Adipocyte (in vitro differentiated cells): ENCODE results near the gene PAX7.

ENCODE experiments used
- DNase-seq: peaks from one replicate; pipeline ENCODE4 v3.0.0-alpha.2; 2015; ENCODE audit warnings: low read depth
- H3K27me3 ChIP-seq: replicated peaks from 2 replicates; pipeline ENCODE4 v1.7.0; 2013; ENCODE audit warnings: mild to moderate bottlenecking, low read length, moderate library complexity; ENCODE audit not compliant: control insufficient read depth, insufficient read depth
- H3K36me3 ChIP-seq: 2 replicates; pipeline ENCODE4 v1.7.0; 2013; ENCODE audit warnings: low read length, mild to moderate bottlenecking, moderate library complexity; ENCODE audit not compliant: control insufficient read depth, insufficient read depth, severe bottlenecking
- H3K4me1 ChIP-seq: 2 replicates; pipeline ENCODE4 v1.7.0; 2013; ENCODE audit warnings: mild to moderate bottlenecking, low read length, moderate library complexity; ENCODE audit not compliant: control insufficient read depth, insufficient read depth
- H3K4me3 ChIP-seq: 2 replicates; pipeline ENCODE4 v1.7.0; 2013; ENCODE audit warnings: mild to moderate bottlenecking, low read length, moderate library complexity
- H3K9ac ChIP-seq: 2 replicates; pipeline ENCODE4 v1.7.0; 2013; ENCODE audit warnings: mild to moderate bottlenecking, low read length, moderate library complexity
- H3K9me3 ChIP-seq: 2 replicates; pipeline ENCODE4 v1.7.0; 2013; ENCODE audit warnings: mild to moderate bottlenecking, low read length, moderate library complexity; ENCODE audit not compliant: control insufficient read depth

The PAX7 gene

DNA sequence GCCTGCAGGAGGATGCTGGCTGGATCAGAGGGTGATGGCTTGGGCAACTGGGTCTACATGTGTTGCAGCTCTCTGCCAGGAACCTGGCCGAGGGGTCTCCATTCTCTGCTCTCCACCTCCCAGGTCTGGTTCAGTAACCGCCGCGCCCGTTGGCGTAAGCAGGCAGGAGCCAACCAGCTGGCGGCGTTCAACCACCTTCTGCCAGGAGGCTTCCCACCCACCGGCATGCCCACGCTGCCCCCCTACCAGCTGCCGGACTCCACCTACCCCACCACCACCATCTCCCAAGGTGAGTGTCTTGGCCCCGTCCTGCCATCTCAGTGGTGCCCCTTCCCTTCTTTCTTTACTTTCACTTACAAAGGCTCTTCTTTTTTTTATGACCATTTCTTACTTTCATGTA is 69.9 kb downstream of the PAX7 start:
- H3K9ac ChIP-seq = no peak overlapping the region
- no peaks in the 10 kb centered on the region for H3K9me3 ChIP-seq
- peaks cover 47% of the 10 kb centered on the region for H3K27me3 ChIP-seq

DNA sequence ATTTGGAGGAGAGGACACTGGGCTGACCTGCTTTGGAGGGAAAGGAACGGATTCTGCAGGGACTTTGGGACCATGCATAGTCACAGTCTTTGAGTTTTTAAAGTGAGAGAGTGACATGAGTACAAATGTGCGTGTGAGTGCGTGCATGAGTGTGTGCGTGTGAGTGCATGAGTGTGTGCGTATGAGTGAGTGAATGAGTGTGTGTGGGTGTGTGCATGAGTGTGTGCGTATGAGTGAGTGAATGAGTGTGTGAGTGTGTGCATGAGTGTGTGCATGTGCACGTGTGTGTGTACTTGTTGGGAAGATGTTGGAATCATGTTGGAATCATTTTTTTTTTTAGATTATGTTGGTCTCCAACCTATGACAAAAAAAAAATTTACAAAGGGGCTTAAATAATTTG is 70.5 kb downstream of the PAX7 start:
- Histone ChIP-seq H3K4me3 (no peak overlapping the region), H3K36me3 (no peaks in the 10 kb centered on the region), H3K9me3 (no peaks in the 10 kb centered on the region), H3K4me1 (no peaks in the 10 kb centered on the region), H3K9ac (no peak overlapping the region), H3K27me3 (peaks cover 48% of the 10 kb centered on the region)
- DNase-seq = no peak

More for the DNA sequence above, 69.9 kb downstream of the PAX7 start:
- H3K36me3 ChIP-seq = no peaks in the 10 kb centered on the region
- no peak overlapping the region for H3K4me3 ChIP-seq
- DNase-seq = no peak
- no peaks in the 10 kb centered on the region for H3K4me1 ChIP-seq

DNA sequence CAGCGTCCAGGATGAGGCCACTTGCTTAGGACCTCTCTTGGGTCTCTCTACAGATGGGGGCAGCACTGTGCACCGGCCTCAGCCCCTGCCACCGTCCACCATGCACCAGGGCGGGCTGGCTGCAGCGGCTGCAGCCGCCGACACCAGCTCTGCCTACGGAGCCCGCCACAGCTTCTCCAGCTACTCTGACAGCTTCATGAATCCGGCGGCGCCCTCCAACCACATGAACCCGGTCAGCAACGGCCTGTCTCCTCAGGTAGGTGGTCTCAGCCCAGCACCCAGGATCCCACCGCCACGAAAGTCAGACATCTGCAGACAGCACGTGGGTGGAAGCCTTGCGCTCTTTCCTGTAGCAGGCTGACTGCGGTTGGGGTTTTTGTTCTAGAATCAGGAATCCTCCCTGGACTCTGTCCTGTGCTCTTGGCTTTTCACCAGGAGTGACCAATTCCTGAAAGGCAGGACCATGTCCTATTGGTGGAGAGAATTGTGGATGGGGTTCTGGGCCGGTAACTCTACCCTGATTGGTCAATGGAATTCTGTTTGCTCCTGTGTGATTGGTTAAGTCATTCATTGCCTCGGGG is 72.5 kb downstream of the PAX7 start:
- Histone ChIP-seq H3K27me3 (peaks cover 44% of the 10 kb centered on the region), H3K4me1 (no peaks in the 10 kb centered on the region), H3K36me3 (no peaks in the 10 kb centered on the region), H3K9me3 (no peaks in the 10 kb centered on the region), H3K9ac (no peak overlapping the region), H3K4me3 (no peak overlapping the region)
- no peak for DNase-seq

DNA sequence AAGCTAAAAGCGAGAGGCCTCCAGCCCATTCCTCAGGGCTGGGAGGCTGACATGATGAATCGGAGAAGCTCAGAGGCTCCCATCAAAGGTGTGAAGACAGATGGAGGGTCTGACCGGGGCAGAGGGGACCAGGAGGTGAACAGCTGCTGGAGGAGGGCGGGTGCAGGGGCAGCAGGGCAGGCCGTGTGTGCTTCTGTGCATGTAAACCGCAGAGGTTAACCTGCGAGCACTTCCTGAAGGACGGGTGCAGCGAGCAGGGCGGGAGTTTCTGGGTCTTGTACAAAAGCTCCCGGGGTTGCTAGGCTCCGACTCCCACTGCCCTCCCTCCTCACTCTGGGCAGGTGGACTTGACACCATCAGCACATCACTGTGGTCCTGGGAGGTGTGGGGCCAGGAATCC is 75.2 kb downstream of the PAX7 start:
- Histone ChIP-seq H3K27me3 (peaks cover 60% of the 10 kb centered on the region), H3K36me3 (no peaks in the 10 kb centered on the region), H3K9ac (no peak overlapping the region), H3K4me1 (no peaks in the 10 kb centered on the region), H3K9me3 (no peaks in the 10 kb centered on the region), H3K4me3 (no peak overlapping the region)
- DNase-seq = no peak

DNA sequence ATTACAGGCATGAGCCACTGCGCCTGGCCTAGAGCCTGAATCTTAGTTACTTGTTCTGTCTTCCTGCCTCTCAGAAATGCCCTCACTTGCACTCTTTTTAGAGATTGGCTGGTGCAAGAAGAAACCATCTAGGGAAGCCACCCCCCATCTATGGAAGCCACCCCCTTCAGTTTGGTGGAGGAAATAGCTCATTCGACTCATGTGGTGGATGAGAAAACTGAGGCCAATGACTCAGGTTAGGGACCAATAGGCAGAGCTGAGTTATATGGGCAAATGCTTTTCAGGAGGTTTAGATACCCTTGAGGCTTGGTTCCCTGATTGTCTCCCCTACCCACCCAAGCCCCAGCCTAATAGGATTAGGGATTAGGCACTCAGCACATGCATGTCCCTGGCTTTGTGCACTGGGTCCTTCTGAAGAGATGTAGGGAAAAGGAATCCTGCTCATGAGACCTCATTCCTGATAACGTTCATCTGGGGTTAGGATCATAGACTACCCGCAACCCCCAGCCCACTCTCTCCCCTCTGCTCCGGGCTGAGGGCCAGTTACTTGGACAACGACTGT is 77.1 kb downstream of the PAX7 start:
- H3K4me3 ChIP-seq = no peak overlapping the region
- no peak for DNase-seq
- H3K36me3 ChIP-seq = no peaks in the 10 kb centered on the region
- no peak overlapping the region for H3K9ac ChIP-seq
- H3K27me3 ChIP-seq = peaks cover 63% of the 10 kb centered on the region
- H3K9me3 ChIP-seq = no peaks in the 10 kb centered on the region
- H3K4me1 ChIP-seq = no peaks in the 10 kb centered on the region

DNA sequence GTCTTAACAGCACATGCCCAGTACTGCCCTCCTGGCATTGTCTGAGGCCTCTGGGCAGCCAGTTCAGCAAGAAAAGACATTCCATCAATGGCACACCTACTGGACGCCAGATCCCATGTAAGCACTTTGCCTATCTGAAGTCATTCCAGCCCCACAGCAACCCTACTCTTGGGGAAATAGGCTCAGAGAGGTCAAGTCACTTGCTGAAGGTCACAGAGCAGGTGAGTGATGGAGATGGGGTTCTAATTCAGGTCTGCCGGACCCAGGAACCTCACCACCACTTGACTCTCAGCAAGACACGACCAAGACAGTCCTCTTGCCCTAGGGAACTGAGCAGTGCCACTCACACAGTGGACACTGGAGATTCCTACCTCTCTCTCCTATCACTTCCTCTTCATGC is 79.4 kb downstream of the PAX7 start:
- H3K27me3 ChIP-seq = peaks cover 53% of the 10 kb centered on the region
- H3K9me3 ChIP-seq = no peaks in the 10 kb centered on the region
- no peak overlapping the region for H3K4me3 ChIP-seq
- H3K36me3 ChIP-seq = no peaks in the 10 kb centered on the region
- no peak for DNase-seq
- H3K4me1 ChIP-seq = no peaks in the 10 kb centered on the region
- no peak overlapping the region for H3K9ac ChIP-seq

DNA sequence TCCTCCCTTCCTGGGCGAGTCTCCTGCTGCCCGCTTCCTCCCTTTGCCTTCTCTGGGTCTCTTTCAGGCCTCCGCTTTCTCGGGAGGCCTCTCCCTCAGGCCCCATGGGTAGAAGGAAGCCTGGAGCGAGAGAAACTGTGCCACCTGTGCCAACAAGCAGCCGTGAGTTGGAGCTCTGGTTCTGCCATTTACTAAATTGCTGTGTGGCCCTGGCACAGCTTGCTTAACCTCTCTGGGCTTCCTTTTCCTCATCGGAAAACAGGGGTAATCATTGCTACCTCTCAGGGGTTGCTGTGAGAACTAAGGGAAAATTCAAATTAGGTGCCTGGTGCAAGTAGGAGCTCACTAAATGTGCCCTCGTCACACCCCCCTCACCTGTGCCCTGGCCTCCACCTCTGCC is 80.4 kb downstream of the PAX7 start:
- Histone ChIP-seq H3K27me3 (peaks cover 53% of the 10 kb centered on the region), H3K9me3 (no peaks in the 10 kb centered on the region), H3K4me3 (no peak overlapping the region), H3K4me1 (no peaks in the 10 kb centered on the region), H3K9ac (no peak overlapping the region), H3K36me3 (no peaks in the 10 kb centered on the region)
- no peak for DNase-seq

DNA sequence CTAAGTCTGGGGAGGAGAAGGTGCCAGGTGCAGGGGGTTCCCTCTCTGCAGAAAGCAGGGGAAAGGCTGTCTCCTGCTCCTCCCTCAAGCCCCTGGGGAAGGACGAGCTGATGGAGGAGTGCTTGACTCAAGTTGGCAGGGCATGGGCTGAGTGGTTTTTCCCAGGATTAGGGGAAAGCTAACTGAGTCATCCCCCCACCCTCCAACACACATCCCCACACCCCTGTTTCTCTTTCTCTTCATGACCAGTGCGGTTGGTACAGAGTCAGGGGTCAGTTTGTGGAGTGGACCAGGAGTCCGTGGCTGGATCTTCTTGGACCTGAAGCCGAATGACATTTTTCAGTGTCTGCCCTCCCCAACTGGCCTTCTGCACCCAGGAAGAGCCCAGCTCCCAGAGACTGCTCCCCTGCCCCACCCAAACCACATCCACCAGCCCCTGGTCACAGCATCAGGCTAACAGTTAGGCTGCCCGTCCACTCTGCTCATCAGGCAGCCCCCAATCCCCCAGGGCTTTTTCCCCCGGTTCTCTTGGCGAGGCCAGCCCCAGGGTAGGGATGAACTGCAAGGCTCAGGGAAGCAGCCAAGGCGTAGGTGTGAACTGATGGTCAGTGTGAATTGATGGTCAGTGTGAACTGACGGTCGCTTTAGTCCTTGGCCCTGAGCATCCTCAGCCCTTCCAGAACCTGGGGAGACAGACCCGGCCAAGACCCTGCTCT is 81.0 kb downstream of the PAX7 start:
- Histone ChIP-seq H3K9ac (no peak overlapping the region), H3K4me3 (no peak overlapping the region)
- DNase-seq = no peak

DNA sequence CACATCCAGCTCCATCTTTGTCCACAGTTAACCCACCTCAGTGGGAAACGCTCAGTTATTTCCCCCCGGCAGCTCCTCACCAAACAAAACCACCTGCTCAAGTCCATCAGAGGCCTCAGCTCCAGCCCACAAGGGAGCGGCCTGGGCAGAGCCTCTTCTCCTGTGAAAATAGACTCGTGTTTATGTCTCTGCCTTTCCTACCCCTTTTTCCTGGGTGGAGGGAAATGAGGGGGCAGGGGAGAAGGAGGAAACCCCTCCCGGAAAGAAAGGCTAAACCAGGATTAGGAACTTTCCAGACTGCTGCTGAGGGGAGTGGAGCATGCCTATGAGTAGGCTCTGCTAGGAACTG is 81.6 kb downstream of the PAX7 start:
- Histone ChIP-seq H3K4me1 (no peaks in the 10 kb centered on the region), H3K27me3 (peaks cover 58% of the 10 kb centered on the region), H3K36me3 (no peaks in the 10 kb centered on the region), H3K4me3 (no peak overlapping the region), H3K9ac (no peak overlapping the region), H3K9me3 (no peaks in the 10 kb centered on the region)
- no peak for DNase-seq

More for the DNA sequence above, 81.0 kb downstream of the PAX7 start:
- H3K36me3 ChIP-seq = no peaks in the 10 kb centered on the region
- no peaks in the 10 kb centered on the region for H3K9me3 ChIP-seq
- no peaks in the 10 kb centered on the region for H3K4me1 ChIP-seq
- H3K27me3 ChIP-seq = peaks cover 57% of the 10 kb centered on the region

DNA sequence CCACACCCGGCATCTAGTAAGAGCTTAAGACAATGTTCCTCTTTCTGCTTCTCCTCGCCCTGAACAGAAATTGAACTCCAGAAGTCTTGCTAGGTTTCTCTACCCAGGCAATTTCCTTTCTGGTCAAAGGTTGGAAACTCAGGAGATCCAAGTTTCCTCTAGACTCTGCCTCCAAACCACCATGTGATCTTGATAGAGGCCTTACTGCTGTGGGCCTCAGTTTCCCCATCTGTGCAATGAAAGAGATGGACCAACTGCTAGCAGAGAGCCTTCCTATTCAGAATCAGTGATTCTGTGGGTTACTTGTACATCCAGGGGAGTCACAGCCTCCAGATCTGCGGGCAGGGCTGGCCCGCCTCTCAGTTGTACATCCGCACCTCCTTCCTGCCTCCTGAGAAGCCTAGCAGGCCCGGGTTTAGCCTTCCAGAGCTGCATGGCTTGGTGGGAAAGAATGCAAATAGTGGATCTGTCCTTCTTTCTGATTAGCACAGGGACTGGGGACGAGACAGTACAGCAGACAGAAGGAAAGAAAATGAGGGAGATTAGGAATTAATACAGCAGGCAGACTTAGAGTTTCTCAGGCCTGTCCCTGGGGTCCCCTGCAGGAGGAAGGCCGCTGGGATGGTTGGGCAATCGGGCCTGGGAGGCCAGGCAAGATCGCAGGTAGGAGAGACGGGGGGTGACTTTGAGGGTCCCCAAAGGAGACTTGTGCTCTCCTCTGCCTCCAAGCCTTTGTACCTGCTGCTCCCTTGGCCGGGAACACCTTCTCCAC is 83.9 kb downstream of the PAX7 start:
- no peaks in the 10 kb centered on the region for H3K36me3 ChIP-seq
- no peak overlapping the region for H3K4me3 ChIP-seq
- DNase-seq = no peak
- H3K27me3 ChIP-seq = peaks cover 66% of the 10 kb centered on the region
- no peaks in the 10 kb centered on the region for H3K4me1 ChIP-seq
- no peak overlapping the region for H3K9ac ChIP-seq
- no peaks in the 10 kb centered on the region for H3K9me3 ChIP-seq

DNA sequence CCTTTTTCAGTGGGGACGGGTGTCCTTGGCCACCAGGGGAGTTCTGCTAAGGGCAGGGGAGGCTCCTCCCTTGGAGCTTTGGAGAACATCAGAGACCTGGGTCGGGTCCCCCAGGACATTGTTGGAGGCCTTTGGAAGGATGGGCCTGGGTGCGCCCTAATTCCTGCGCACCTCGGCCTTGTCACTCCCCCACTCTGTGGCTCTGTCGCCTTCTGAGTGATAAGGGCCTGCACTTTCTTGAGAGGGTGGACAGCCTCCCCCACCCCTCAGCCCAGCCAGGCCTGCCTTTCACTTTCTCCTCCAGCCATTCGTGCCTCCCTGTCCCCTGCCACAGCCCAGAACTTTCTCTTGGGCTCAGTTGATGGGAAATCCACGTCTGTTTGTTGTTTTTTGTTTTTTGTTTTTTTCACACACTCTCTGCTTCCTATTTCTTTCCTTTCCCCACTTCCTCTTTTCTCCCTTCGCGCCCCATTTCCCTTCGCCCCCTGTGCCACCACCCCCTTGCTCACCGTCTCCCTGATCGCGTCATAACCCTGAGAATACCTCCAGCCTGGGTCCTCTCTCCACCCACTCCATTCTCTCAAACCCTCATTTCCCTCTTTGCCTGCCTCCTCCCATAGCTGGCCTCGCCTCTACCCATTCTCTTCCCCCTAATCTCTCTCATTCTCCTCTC is 85.6 kb downstream of the PAX7 start:
- no peak overlapping the region for H3K9ac ChIP-seq
- no peak overlapping the region for H3K4me3 ChIP-seq
- peaks cover 55% of the 10 kb centered on the region for H3K27me3 ChIP-seq
- no peaks in the 10 kb centered on the region for H3K9me3 ChIP-seq
- H3K4me1 ChIP-seq = no peaks in the 10 kb centered on the region
- no peaks in the 10 kb centered on the region for H3K36me3 ChIP-seq
- no peak for DNase-seq
